ENCODE results near the gene ZCCHC17. TPM values are rescaled to one million over a fixed set of nuclear protein-coding genes. Genes with fewer than 3 reads are reported as not detected.

The ZCCHC17 gene
- total and polyA plus RNA-seq, 2 donors: 19.2 to 40.3 TPM

- Histone ChIP-seq H3K36me3 (ENCODE audit: insufficient read depth) (no peaks in the 10 kb centered on the region), H3K27ac (ENCODE audit: low read depth) (no peak overlapping the region), H3K4me3 (ENCODE audit: low read depth, low read length) (no peak overlapping the region), H3K4me1 (ENCODE audit: insufficient read depth) (no peaks in the 10 kb centered on the region)
- DNase-seq (ENCODE audit: extremely low spot score): no peak
- WGBS: 85% methylated on average over 2 of the region's 2 CpGs
Observed at GRCh38 chr1:31398246-31398645, 101.4 kb downstream of the ZCCHC17 start.

- no peak for DNase-seq (ENCODE audit: extremely low spot score)
- no peaks in the 10 kb centered on the region for H3K36me3 ChIP-seq (ENCODE audit: insufficient read depth)
- H3K4me3 ChIP-seq (ENCODE audit: low read depth, low read length): no peak overlapping the region
- 49% methylated on average over 3 of the region's 3 CpGs for WGBS
- H3K4me1 ChIP-seq (ENCODE audit: insufficient read depth): no peaks in the 10 kb centered on the region
- H3K27ac ChIP-seq (ENCODE audit: low read depth): no peak overlapping the region
Observed at GRCh38 chr1:31399976-31400375, 103.1 kb downstream of the ZCCHC17 start.

GRCh38 chr1:31400393-31400792 lies 103.6 kb downstream of the ZCCHC17 start:
- no peak for DNase-seq (ENCODE audit: extremely low spot score)
- 40% methylated on average over 3 of the region's 3 CpGs for WGBS
- H3K36me3 ChIP-seq (ENCODE audit: insufficient read depth): no peaks in the 10 kb centered on the region
- no peak overlapping the region for H3K27ac ChIP-seq (ENCODE audit: low read depth)
- H3K4me3 ChIP-seq (ENCODE audit: low read depth, low read length): no peak overlapping the region
- no peaks in the 10 kb centered on the region for H3K4me1 ChIP-seq (ENCODE audit: insufficient read depth)

GRCh38 chr1:31401241-31401640 lies 104.4 kb downstream of the ZCCHC17 start:
- Histone ChIP-seq H3K4me3 (ENCODE audit: low read depth, low read length) (no peak overlapping the region), H3K27ac (ENCODE audit: low read depth) (no peak overlapping the region), H3K36me3 (ENCODE audit: insufficient read depth) (no peaks in the 10 kb centered on the region), H3K4me1 (ENCODE audit: insufficient read depth) (no peaks in the 10 kb centered on the region)
- DNase-seq (ENCODE audit: extremely low spot score): no peak
- 47% methylated on average over 2 of the region's 2 CpGs for WGBS

GRCh38 chr1:31405578-31406245 lies 108.9 kb downstream of the ZCCHC17 start:
- Histone ChIP-seq H3K4me3 (ENCODE audit: low read depth, low read length) (no peak overlapping the region), H3K36me3 (ENCODE audit: insufficient read depth) (no peaks in the 10 kb centered on the region), H3K27ac (ENCODE audit: low read depth) (no peak overlapping the region), H3K4me1 (ENCODE audit: insufficient read depth) (no peaks in the 10 kb centered on the region)
- 92% methylated on average over 6 of the region's 6 CpGs for WGBS
- no peak for DNase-seq (ENCODE audit: extremely low spot score)

GRCh38 chr1:31407029-31407626 lies 110.3 kb downstream of the ZCCHC17 start:
- Histone ChIP-seq H3K27ac (ENCODE audit: low read depth) (no peak overlapping the region), H3K4me1 (ENCODE audit: insufficient read depth) (no peaks in the 10 kb centered on the region), H3K36me3 (ENCODE audit: insufficient read depth) (no peaks in the 10 kb centered on the region), H3K4me3 (ENCODE audit: low read depth, low read length) (no peak overlapping the region)
- WGBS: 83% methylated on average over 18 of the region's 18 CpGs
- DNase-seq (ENCODE audit: extremely low spot score): no peak

GRCh38 chr1:31408788-31409318 lies 112.0 kb downstream of the ZCCHC17 start:
- no peak for DNase-seq (ENCODE audit: extremely low spot score)
- H3K36me3 ChIP-seq (ENCODE audit: insufficient read depth): no peaks in the 10 kb centered on the region
- WGBS: 84% methylated on average over 5 of the region's 5 CpGs
- no peaks in the 10 kb centered on the region for H3K4me1 ChIP-seq (ENCODE audit: insufficient read depth)
- H3K4me3 ChIP-seq (ENCODE audit: low read depth, low read length): no peak overlapping the region
- no peak overlapping the region for H3K27ac ChIP-seq (ENCODE audit: low read depth)

GRCh38 chr1:31409946-31410858 lies 113.4 kb downstream of the ZCCHC17 start:
- WGBS: 67% methylated on average over 6 of the region's 6 CpGs
- H3K36me3 ChIP-seq (ENCODE audit: insufficient read depth): no peaks in the 10 kb centered on the region
- no peak overlapping the region for H3K4me3 ChIP-seq (ENCODE audit: low read depth, low read length)
- no peaks in the 10 kb centered on the region for H3K4me1 ChIP-seq (ENCODE audit: insufficient read depth)
- no peak for DNase-seq (ENCODE audit: extremely low spot score)
- H3K27ac ChIP-seq (ENCODE audit: low read depth): no peak overlapping the region

- 83% methylated on average over 4 of the region's 4 CpGs for WGBS
- DNase-seq (ENCODE audit: extremely low spot score): no peak
- H3K27ac ChIP-seq (ENCODE audit: low read depth): no peak overlapping the region
- H3K36me3 ChIP-seq (ENCODE audit: insufficient read depth): no peaks in the 10 kb centered on the region
- no peaks in the 10 kb centered on the region for H3K4me1 ChIP-seq (ENCODE audit: insufficient read depth)
- H3K4me3 ChIP-seq (ENCODE audit: low read depth, low read length): no peak overlapping the region
Observed at GRCh38 chr1:31410871-31411270, 114.0 kb downstream of the ZCCHC17 start.

- Histone ChIP-seq H3K36me3 (ENCODE audit: insufficient read depth) (no peaks in the 10 kb centered on the region), H3K4me3 (ENCODE audit: low read depth, low read length) (no peak overlapping the region), H3K4me1 (ENCODE audit: insufficient read depth) (no peaks in the 10 kb centered on the region), H3K27ac (ENCODE audit: low read depth) (no peak overlapping the region)
- no peak for DNase-seq (ENCODE audit: extremely low spot score)
- 82% methylated on average over 2 of the region's 2 CpGs for WGBS
Observed at GRCh38 chr1:31412205-31412604, 115.4 kb downstream of the ZCCHC17 start.

- Histone ChIP-seq H3K36me3 (ENCODE audit: insufficient read depth) (no peaks in the 10 kb centered on the region), H3K4me3 (ENCODE audit: low read depth, low read length) (peak within 1 kb of the TSS; percentile 75), H3K27ac (ENCODE audit: low read depth) (peak within 1 kb of the TSS; percentile 94), H3K4me1 (ENCODE audit: insufficient read depth) (no peaks in the 10 kb centered on the region)
- no peak for DNase-seq (ENCODE audit: extremely low spot score)
- WGBS: 2% methylated on average over 63 of the region's 63 CpGs
Observed at GRCh38 chr1:31412732-31413404, 116.0 kb downstream of the ZCCHC17 start, which contains the start of gene SERINC2. TSS of gene SERINC2 (plus strand) at chr1:31413213. CDS start at chr1:31413266, 53 bp downstream.

- WGBS: under 1% methylated on average over 54 of the region's 54 CpGs
- Histone ChIP-seq H3K27ac (ENCODE audit: low read depth) (peak overlapping the region; percentile 94), H3K4me1 (ENCODE audit: insufficient read depth) (no peaks in the 10 kb centered on the region), H3K4me3 (ENCODE audit: low read depth, low read length) (peak overlapping the region; percentile 75), H3K36me3 (ENCODE audit: insufficient read depth) (no peaks in the 10 kb centered on the region)
- no peak for DNase-seq (ENCODE audit: extremely low spot score)
Observed at GRCh38 chr1:31413405-31414001, 116.7 kb downstream of the ZCCHC17 start.

All from urinary bladder (tissue), 4 donors.